Stimulated activated CD4-positive, alpha-beta T cell treated with anti-CD3 and anti-CD28 coated beads, Interleukin-2, amount 100 ng/mL, for 48 hours (primary cell): ENCODE results near the gene POLE2.
"Not testable (repeated sequence)": the region's sequence is repeated elsewhere in the genome, so short reads cannot be mapped to it uniquely, and the experiment has no call there.

Experiments
- DNase-seq, 2 donors: peaks; one replicate each; pipeline ENCODE4 v3.0.0-alpha.2; 2020

The POLE2 gene, protein sequence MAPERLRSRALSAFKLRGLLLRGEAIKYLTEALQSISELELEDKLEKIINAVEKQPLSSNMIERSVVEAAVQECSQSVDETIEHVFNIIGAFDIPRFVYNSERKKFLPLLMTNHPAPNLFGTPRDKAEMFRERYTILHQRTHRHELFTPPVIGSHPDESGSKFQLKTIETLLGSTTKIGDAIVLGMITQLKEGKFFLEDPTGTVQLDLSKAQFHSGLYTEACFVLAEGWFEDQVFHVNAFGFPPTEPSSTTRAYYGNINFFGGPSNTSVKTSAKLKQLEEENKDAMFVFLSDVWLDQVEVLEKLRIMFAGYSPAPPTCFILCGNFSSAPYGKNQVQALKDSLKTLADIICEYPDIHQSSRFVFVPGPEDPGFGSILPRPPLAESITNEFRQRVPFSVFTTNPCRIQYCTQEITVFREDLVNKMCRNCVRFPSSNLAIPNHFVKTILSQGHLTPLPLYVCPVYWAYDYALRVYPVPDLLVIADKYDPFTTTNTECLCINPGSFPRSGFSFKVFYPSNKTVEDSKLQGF

DNA sequence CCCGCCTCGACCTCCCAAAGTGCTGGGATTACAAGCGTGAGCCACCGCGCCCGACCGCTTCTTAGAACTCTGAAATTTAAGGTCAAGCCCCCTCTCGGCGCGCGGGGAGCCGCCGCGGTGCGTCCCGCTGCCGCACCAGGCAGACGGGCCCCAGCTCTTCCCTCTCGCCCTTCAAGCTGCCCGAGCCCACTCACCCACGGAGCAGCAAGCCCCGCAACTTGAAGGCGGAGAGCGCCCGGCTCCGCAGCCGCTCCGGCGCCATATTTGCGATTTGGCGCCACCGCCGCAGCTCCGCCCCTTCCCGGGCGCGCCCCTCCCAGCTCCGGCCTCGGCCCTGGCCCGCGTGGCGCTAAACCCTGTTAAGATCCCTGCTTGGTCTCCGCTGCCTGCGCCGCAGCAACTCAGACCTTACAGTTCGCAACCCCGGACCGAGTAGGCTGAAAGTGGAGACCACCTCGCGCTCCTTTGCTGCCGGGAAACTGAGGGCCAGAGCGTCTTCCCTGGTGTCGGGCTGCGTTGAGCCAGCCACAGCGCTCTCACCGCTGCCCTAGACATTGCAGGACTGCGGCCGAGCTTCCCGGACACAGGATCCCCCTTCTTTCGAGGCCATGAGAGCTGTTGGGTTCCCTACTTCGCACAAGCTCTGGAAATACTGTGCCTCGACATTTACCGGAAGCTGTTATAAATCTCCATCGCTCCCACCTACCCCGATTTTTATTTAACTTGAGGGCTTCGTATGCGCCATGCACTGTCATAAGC, at the start of gene POLE2:
Gene POLE2, minus strand, starts transcription at position 273 of the 759 bp plus-strand sequence. Its CDS starts 11 bp downstream, at position 262.
- peak; percentile 74 to 82 for DNase-seq

DNA sequence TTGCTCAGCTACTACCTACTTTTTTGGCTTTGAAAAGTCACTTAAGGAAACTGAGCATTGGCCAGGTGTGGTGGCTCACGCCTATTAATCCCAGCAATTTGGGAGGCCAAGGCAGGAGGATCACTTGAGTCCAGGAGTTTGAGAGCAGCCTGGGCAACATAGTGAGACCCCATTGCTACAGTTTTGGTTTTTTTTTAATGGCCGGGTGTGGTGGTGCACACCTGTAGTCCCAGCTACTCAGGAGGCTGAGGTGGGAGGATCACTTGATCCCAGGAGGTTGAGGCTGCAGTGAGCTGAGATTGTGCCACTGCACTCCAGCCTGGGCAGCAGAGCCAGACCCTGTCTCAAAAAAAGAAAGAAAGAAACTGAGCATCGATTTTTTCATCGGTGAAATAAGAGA, 47.7 kb upstream of the POLE2 start:
- not testable (repeated sequence) for DNase-seq

DNA sequence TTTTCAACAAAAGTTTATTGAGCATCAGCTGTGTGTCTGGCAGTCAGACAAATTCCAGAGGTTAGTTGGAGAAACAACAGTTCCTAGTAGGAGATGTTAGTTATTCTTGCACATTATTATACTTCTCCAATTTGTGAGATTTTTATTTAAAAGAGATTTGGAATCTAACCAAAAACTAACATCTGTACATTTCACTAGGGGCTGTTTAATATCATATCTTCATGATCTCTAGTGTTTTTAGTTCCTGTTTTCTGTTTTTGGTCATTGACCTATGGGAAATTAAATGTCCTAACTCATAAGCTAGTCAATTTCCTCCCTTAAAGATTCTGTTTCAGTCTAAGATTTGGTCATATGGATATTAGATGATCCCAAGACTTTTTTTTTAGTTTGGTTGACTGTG, 45.8 kb upstream of the POLE2 start:
- DNase-seq, result no peak

DNA sequence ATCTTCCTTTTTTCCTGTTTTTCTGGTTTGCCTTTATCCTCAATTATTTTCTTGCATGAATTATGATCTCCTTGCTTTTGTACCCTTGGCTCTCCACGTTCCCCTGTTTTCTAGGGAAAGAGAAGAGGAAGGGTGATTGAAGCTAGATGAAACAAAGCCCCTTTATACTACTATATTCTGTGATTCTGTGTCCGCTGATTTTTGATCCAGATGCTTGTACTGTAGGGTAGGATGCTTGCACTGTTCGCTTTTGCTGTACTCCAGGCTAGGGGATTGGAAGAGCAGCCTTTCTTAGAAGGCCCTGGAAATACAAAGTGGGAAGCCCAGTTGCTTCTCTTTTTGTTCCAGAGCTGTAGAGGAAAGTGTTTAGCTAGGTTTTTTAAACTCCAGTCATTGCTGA, 44.9 kb upstream of the POLE2 start:
- DNase-seq, result no peak

DNA sequence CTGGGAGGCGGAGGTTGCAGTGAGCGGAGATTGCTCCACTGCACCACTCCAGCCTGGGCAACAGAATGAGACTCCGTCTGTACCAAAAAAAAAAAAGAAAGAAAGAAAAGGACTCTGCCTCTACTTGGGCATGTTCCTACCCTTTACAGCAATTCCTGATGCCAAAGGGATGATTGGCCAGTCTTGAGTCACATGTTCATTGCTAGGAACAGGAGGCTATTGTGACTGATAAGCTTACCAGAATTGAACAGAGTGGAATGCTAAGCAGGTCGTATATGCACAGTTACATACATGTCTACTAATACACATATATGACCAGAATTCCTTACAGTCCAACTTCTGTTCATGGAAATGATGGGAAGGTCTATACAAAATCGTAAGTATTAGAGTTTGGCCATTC, 39.2 kb upstream of the POLE2 start:
- DNase-seq, result no peak

DNA sequence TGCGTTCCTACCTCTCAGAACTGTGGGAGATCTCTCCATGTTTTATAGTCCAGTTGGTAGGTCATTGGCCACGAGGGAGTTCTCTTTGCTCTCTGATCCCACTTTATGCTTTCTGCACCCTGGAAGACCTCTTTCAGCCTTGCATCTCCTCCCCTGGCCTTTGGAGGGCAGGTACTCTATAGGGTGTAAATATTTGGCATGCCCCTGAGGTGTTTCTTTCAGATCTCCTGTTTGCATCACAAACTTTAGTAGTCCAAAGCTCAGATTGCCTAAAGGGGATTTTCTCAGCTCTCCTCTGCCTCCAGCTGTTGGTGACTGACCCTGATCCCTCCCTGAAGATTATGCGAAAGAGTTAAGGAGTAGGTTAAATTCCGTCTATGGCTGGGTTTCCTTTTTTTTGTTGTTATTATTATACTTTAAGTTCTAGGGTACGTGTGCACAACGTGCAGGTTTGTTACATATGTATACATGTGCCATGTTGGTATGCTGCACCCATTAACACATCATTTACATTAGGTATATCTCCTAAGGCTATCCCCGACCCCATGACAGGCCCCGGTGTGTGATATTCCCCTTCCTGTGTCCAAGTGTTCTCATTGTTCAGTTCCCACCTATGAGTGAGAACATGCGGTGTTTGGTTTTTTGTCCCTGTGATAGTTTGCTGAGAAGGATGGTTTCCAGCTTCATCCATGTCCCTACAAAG, 33.9 kb upstream of the POLE2 start:
- DNase-seq, result not testable (repeated sequence)

DNA sequence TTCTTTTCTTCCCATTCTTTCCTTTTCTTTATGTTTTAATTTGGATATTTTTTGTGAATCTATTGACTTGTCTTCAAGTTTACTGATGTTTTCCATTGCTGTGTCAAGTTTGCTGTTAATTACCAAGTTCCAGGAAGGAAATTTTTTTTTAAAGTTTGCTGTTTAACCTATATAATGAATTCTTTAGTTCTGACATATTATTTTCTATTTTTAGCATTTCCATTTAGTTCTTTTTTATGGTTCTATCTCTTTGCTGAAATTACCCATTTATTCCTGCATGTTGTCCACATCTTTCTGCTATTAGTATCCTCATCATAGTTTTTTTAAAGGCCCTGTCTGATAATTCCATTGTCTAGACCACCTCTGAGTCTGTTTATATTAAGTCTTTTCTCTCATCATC, 32.7 kb upstream of the POLE2 start:
- no peak for DNase-seq

DNA sequence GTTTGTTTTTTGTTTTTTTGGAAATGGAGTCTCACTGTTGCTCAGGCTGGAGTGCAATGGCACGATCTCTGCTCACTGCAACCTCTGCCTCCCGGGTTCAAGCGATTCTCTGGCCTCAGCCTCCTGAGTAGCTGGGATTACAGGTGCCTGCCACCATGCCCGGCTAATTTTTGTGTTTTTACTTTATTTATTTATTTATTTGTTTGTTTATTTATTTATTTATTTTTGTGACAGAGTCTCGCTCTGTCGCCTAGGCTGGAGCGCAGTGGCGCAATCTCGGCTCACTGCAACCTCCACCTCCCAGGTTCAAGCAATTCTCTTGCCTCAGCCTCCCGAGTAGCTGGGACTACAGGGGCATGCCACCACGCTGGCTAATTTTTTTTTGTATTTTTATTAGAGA, 23.0 kb upstream of the POLE2 start:
- not testable (repeated sequence) for DNase-seq

DNA sequence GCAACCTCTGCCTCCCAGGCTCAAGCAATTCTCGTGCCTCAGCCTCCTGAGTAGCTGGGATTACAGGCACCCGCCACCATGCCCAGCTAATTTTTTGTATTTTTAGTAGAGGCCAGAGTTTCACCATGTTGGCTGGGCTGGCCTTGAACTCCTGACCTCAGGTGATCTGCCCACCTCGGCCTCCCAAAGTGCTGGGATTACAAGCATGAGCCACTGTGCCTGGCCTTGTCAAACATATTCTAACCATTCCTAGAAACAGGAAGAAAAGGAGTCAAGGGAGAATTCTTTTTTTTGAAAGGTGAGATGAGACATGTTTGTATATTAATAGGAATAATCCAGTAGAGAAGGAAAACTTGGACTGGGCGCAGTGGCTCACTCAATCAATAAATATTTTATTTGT, 16.5 kb upstream of the POLE2 start:
- DNase-seq, result not testable (repeated sequence)

DNA sequence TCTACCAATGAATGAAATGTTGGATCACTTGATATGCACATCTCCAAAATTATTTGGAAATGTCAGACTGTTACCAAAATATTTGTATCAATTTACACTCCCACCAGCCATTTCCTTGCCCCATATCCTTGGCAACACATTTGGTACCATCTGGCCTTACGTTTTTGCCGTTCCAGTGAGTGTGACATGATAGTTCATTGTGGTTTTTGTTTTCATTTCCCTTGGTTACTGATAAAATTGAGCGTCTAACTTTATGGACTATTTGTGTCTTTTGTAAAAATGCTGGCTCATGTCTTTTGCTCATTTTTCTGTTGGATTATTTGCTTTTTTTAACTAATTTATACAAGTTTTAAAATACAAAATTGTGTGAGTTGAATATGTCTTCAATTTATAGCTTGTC, 16.0 kb upstream of the POLE2 start:
- no peak for DNase-seq

DNA sequence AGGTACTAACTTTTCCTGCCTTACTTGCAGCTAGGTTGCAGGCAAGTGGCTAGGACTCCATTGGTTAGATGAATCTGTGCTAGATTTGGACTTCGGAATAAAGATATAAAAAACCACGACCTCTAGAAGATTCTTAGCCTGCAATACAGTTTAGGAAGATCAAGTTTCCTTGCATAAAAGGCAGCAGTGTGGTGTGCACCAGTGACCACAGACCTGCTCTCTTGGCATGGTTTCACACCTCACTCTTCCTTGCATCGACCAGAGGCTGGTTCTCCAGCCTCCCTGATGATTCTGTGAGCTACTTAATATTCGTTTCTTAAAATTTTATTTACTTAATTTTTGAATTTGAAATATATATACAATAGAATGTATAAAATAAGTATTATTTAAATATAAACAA, 14.7 kb upstream of the POLE2 start:
- no peak for DNase-seq

DNA sequence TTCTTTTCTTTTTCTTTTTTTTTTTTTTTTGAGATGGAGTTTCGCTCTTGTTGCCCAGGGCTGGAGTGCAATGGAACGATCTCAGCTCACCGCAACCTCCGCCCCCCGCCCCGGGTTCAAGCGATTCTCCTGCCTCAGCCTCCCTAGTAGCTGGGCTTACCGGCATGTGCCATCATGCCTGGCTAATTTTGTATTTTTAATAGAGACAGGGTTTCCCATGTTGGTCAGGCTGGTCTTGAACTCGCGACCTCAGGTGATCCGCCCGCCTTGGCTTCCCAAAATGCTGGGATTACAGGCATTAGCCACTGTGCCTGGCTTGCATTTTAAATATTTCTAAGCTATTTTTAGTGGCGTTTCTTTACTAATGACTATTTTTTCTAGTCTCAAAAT, 5.7 kb upstream of the POLE2 start:
- DNase-seq, result not testable (repeated sequence)

DNA sequence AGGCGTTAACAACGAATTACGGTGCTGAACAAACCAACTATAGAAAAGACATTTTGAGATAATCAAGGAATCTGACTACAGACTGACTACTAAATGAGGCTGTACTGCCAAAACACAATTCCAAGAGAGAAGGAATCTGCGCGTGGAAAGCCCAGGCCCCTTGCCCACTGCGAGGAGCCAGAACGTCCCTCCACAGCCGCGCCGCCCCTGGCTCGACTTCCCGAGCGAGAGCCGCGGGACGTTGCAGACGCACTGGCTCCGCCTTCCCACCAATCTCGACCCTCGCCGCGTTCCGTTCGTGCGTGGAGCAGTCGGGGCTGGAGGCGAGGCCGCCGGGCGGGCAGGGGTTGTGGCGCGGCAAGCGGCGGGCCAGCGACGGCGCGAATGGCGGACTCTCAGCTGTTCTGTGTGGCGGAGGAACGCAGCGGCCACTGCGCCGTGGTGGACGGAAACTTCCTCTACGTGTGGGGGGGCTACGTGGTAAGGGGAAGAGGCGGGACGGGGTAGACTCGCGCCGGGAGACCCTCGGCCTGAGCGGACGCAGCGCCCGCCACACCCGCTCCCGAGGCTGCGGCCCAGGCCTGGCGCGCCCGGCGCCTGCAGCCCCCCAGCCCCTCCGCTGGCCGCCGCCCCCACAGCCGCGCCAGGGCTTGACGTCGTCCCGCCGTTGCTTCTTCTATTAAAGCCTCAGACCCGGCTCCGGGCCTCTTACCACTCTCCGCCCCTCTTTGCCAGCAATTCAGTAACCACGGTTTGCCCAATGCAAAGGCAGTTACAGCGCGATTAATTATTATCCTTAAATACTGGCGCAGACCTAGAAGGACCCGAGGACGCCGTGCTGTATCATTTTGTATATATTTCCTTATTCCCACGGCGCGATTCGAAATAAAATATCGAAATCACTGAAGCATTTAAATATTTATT, 5.1 kb upstream of the POLE2 start, which contains the start of gene KLHDC1:
Gene KLHDC1, plus strand, starts transcription at position 310 of the 924 bp plus-strand sequence. Its CDS starts 75 bp downstream, at position 385.
- DNase-seq, result peak; percentile 61 to 66

DNA sequence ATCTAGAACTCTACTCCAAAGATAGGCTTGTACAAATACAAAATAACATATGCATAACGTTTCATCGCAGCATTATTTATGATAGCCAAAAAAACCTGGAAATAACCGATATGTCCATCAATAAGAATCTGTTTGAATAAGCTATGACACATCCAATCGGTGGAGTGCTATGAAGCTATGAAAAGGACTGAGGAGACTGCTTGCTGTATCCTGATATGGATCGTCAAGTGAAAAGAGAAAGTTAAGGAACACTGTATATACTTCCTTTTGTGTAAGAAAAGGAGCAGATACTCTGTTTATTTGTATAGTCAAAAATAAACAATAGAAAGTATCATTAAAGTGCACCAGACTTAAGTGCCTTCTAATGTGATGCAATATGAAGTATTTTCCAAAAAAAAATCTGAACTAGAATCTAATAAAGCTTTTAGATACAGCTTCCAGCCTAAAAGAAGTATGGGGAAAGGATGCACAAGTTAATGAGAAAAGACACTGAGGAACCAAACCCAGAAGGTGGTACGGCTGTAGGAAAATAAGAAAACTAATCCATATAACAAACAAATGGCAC, 4.3 kb upstream of the POLE2 start:
- no peak for DNase-seq

DNA sequence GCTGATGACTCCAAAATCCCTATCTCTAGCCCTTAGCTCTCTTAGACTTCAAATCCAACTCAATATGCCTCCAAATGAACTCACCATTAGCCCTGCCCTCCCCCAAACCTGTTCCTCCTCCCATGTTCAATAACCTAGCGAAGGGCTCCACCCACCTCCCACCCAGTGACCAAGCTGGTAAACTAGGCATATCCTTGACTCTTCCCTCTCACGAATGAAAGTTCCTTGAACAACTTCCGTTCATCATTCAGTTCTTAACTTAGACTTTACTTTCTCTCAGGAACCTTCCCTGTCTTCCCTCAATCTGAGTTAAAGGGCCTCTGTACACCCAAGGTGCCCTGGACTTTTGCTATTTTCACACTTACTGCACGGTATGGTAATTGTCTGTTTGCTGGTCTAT, 3.0 kb upstream of the POLE2 start:
- no peak for DNase-seq

DNA sequence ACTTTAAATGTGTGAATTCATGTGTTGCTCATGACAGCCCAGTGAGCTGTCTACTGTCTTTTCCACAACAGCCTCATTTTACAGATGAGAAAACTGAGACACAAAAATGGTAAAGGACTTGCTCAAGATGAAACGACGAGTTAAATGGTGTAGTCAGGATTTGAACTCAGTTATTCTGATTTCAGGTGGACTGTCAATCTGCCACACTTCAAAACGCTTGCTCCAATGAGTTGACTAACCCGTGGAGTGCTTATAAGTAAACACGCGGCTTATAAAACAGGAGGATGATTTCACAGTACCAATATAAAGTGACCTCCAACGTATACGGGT, 652 bp upstream of the POLE2 start:
- DNase-seq, result no peak

DNA sequence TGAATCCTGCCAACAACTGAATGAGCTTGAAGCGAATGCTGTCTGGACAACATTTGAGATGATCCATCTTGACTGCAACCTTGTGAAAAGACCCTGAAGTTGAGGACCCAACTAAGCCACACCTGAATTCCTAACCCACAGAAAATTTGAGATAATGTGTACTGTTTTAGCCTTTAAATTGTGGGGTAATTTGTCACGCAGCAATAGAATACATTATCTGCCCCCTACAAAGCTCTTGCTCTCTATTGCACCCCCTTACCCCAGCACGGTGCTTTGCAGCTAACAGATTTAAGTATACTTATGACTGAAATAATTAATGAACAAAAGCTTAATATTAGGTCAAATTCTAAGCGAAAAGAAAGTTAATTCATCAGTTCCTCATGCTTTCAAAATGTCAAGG, 1.6 kb downstream of the POLE2 start:
- DNase-seq, result no peak

DNA sequence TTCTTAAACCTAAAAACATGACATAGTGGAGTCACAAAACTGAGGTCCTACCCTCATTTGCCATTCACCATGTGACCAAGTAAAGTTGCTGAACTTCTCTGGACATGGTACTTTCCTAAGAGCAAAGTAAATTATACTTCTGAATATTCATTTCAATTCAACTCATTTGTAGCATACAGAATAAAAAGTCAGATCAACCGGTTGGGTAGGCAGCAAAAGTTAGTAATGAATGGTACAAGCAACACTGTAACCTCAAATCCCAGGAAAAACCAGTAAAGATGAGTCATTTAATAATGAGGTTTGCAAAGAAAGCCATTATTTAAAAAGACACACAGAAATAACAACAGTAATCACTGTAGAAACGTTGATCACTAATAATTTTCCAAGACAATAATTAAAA, 8.7 kb downstream of the POLE2 start:
- DNase-seq, result no peak

DNA sequence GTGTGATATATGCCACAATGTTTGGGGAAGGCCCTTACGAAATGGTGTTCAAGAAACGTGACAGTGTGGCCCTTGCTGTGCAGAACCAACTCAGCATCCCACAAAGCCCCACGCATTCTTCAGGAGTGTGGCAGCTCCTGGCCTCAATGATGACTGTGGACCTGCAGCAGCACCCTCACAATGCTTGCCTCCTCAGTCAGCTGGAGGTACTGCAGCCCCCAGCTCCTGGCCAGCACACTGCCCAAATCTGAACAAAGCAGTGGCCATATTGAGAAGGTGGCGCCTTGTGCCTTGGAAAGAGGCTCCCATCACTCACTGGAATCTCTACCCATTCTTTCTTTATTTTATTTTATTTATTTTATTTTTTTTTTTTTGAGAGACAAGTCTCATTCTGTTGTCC, 10.4 kb downstream of the POLE2 start:
- DNase-seq, result no peak

DNA sequence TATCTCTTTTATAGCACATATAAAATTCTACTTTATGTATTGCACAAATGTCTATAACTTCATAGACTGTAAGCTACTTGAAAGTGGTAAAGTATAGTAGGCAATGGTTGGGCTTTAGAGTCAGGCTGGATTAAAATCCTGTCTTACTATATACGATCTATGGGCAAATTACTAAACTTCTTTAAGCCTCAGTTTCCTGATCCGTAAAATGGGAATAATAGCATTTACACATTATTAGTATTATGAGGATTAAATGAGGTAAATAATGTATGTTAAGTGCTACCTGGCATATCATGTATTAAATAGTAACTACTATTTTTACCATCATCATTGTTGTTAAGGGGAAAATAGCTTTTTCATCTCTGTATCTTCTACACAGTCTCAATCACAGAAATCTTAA, 14.4 kb downstream of the POLE2 start:
- no peak for DNase-seq

DNA sequence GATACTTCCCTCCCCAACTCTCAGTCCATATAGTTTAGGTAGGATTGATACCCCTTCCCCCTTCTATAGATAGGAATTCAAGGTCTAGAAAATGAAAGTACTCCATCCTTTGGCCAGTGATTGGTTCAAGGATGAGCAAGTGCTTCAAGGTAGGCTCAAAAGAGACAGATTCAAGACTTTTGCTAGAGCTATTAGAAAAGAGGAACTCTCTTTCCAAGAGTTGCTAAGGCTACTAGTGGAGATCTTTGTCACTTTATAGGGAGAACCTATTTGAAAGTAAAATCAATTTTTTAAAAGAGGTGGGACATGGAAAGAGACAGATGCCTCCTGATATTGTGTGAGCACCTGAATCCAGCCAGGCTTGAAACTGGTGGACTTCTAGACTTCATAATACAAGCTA, 17.5 kb downstream of the POLE2 start:
- no peak for DNase-seq
